Subcutaneous abdominal adipose tissue (tissue), 5 donors: Measurements from ENCODE around the gene CKAP5.
"Not testable (repeated sequence)": the region's sequence is repeated elsewhere in the genome, so short reads cannot be mapped to it uniquely, and the experiment has no call there.

Source experiments
- H3K27ac ChIP-seq: one replicate; pipeline ENCODE4 v1.7.0; 2013; ENCODE audit warnings: low read depth, mild to moderate bottlenecking, inconsistent platforms, low read length, moderate library complexity
- H3K27me3 ChIP-seq, 5 donors: one replicate each; pipeline ENCODE4 v1.7.0; 2013; ENCODE audit warnings: low read length in 5 of 5, inconsistent platforms in 1 of 5; ENCODE audit not compliant: control insufficient read depth in 5 of 5, insufficient read depth in 4 of 5
- H3K36me3 ChIP-seq, 5 donors: one replicate each; pipeline ENCODE4 v1.7.0; 2013; ENCODE audit warnings: low read length in 5 of 5; ENCODE audit not compliant: control insufficient read depth in 5 of 5, insufficient read depth in 5 of 5
- H3K4me1 ChIP-seq, 5 donors: one replicate each; pipeline ENCODE4 v1.7.0; 2013; ENCODE audit warnings: low read length in 5 of 5, mild to moderate bottlenecking in 3 of 5, moderate library complexity in 1 of 5; ENCODE audit not compliant: control insufficient read depth in 5 of 5, insufficient read depth in 5 of 5
- H3K4me3 ChIP-seq, 5 donors: one replicate each; pipeline ENCODE4 v1.7.0; 2013; ENCODE audit warnings: low read length in 5 of 5, low read depth in 1 of 5
- H3K9ac ChIP-seq, 5 donors: one replicate each; pipeline ENCODE4 v1.7.0; 2013; ENCODE audit warnings: low read length in 5 of 5, mild to moderate bottlenecking in 4 of 5, moderate library complexity in 3 of 5
- H3K9me3 ChIP-seq, 5 donors: one replicate each; pipeline ENCODE4 v1.7.0; 2013; ENCODE audit warnings: low read length in 5 of 5; ENCODE audit not compliant: control insufficient read depth in 5 of 5
- donor health status: healthy.
- donor health status: healthy.
- donor health status: healthy.
- donor health status: healthy.
- donor health status: healthy.

The CKAP5 gene

GRCh38 chr11:46723359-46723680 lies 122.8 kb downstream of the CKAP5 start:
- Histone ChIP-seq H3K4me1 (peaks cover 0 to 2% (median 2%) of the 10 kb centered on the region in 5 donors), H3K9me3 (no peaks in the 10 kb centered on the region), H3K4me3 (no peak overlapping the region), H3K27me3 (no peaks in the 10 kb centered on the region), H3K9ac (no peak overlapping the region), H3K36me3 (no peaks in the 10 kb centered on the region), H3K27ac (no peak overlapping the region)

- H3K27me3 ChIP-seq: no peaks in the 10 kb centered on the region
- H3K4me3 ChIP-seq: no peak overlapping the region
- no peaks in the 10 kb centered on the region for H3K9me3 ChIP-seq
- H3K36me3 ChIP-seq: no peaks in the 10 kb centered on the region
- no peak overlapping the region for H3K27ac ChIP-seq
- H3K9ac ChIP-seq: no peak overlapping the region
- peaks cover 0 to 6% (median 5%) of the 10 kb centered on the region in 5 donors for H3K4me1 ChIP-seq
Observed at GRCh38 chr11:46722566-46723358, 123.3 kb downstream of the CKAP5 start.

GRCh38 chr11:46721286-46721685 lies 124.8 kb downstream of the CKAP5 start:
- no peaks in the 10 kb centered on the region for H3K9me3 ChIP-seq
- H3K27ac ChIP-seq: no peak overlapping the region
- H3K4me1 ChIP-seq: peaks cover 0 to 6% (median 5%) of the 10 kb centered on the region in 5 donors
- H3K9ac ChIP-seq: no peak overlapping the region
- no peaks in the 10 kb centered on the region for H3K36me3 ChIP-seq
- H3K4me3 ChIP-seq: no peak overlapping the region
- H3K27me3 ChIP-seq: no peaks in the 10 kb centered on the region

GRCh38 chr11:46719543-46720218 lies 126.4 kb downstream of the CKAP5 start:
- no peak overlapping the region for H3K9ac ChIP-seq
- no peak overlapping the region for H3K27ac ChIP-seq
- H3K4me1 ChIP-seq: peaks cover 0 to 6% (median 5%) of the 10 kb centered on the region in 5 donors
- no peak overlapping the region for H3K4me3 ChIP-seq
- H3K36me3 ChIP-seq: no peaks in the 10 kb centered on the region
- H3K9me3 ChIP-seq: no peaks in the 10 kb centered on the region
- no peaks in the 10 kb centered on the region for H3K27me3 ChIP-seq

GRCh38 chr11:46719048-46719542 lies 127.0 kb downstream of the CKAP5 start, which contains the start of gene F2:
TSS of gene F2 (plus strand) at chr11:46719213. CDS start at chr11:46719236, 23 bp downstream.
- Histone ChIP-seq H3K4me3 (no peak within 1 kb of the TSS), H3K36me3 (no peaks in the 10 kb centered on the region), H3K27me3 (no peaks in the 10 kb centered on the region), H3K4me1 (peaks cover 0 to 6% (median 5%) of the 10 kb centered on the region in 5 donors), H3K9ac (no peak within 1 kb of the TSS), H3K9me3 (no peaks in the 10 kb centered on the region), H3K27ac (no peak within 1 kb of the TSS)

- no peaks in the 10 kb centered on the region for H3K36me3 ChIP-seq
- no peak overlapping the region for H3K27ac ChIP-seq
- H3K9me3 ChIP-seq: no peaks in the 10 kb centered on the region
- peaks cover 0 to 6% (median 5%) of the 10 kb centered on the region in 5 donors for H3K4me1 ChIP-seq
- no peaks in the 10 kb centered on the region for H3K27me3 ChIP-seq
- H3K4me3 ChIP-seq: no peak overlapping the region
- H3K9ac ChIP-seq: no peak overlapping the region
Observed at GRCh38 chr11:46718155-46719019, 127.7 kb downstream of the CKAP5 start.

- not testable (repeated sequence) for H3K27ac ChIP-seq
Observed at GRCh38 chr11:46717825-46718154, 128.3 kb downstream of the CKAP5 start.

GRCh38 chr11:46712874-46713576 lies 133.1 kb downstream of the CKAP5 start:
- Histone ChIP-seq H3K9me3 (no peaks in the 10 kb centered on the region), H3K4me1 (peaks cover 0 to 3% (median 1%) of the 10 kb centered on the region in 5 donors), H3K4me3 (no peak overlapping the region), H3K36me3 (no peaks in the 10 kb centered on the region), H3K9ac (no peak overlapping the region), H3K27me3 (no peaks in the 10 kb centered on the region), H3K27ac (no peak overlapping the region)

More at GRCh38 chr11:46717825-46718154, 128.3 kb downstream of the CKAP5 start:
- H3K4me1 ChIP-seq, H3K4me3 ChIP-seq, H3K9ac ChIP-seq, H3K27me3 ChIP-seq, H3K9me3 ChIP-seq, H3K36me3 ChIP-seq: not testable (repeated sequence)

GRCh38 chr11:46711303-46711702 lies 134.8 kb downstream of the CKAP5 start:
- no peak overlapping the region for H3K9ac ChIP-seq
- no peak overlapping the region for H3K4me3 ChIP-seq
- H3K27me3 ChIP-seq: no peaks in the 10 kb centered on the region
- H3K36me3 ChIP-seq: peaks cover 0 to 13% (median 10%) of the 10 kb centered on the region in 5 donors
- H3K27ac ChIP-seq: peak overlapping the region; percentile 68
- no peaks in the 10 kb centered on the region for H3K9me3 ChIP-seq
- peaks cover 0 to 2% (median 0%) of the 10 kb centered on the region in 5 donors for H3K4me1 ChIP-seq
